Mucosa of rectum (tissue), 2 donors: ENCODE results near the gene CENPVL3.

Experiments used
- H3K27ac ChIP-seq, 2 donors: one replicate each; pipeline ENCODE4 v1.7.0; 2013; ENCODE audit warnings: inconsistent platforms in 2 of 2, low read depth in 2 of 2, low read length in 2 of 2
- H3K27me3 ChIP-seq, 2 donors: one replicate each; pipeline ENCODE4 v1.7.0; 2013; ENCODE audit warnings: low read length in 2 of 2; ENCODE audit not compliant: control insufficient read depth in 2 of 2, insufficient read depth in 2 of 2
- H3K36me3 ChIP-seq, 2 donors: one replicate each; pipeline ENCODE4 v1.7.0; 2013; ENCODE audit warnings: low read length in 2 of 2; ENCODE audit not compliant: control insufficient read depth in 2 of 2, insufficient read depth in 2 of 2
- H3K4me1 ChIP-seq, 2 donors: one replicate each; pipeline ENCODE4 v1.7.0; 2013; ENCODE audit warnings: low read length in 2 of 2, mild to moderate bottlenecking in 1 of 2; ENCODE audit not compliant: control insufficient read depth in 2 of 2, insufficient read depth in 2 of 2
- H3K4me3 ChIP-seq, 2 donors: one replicate each; pipeline ENCODE4 v1.7.0; 2013; ENCODE audit warnings: low read length in 2 of 2
- H3K9ac ChIP-seq, 2 donors: one replicate each; pipeline ENCODE4 v1.7.0; 2013; ENCODE audit warnings: low read length in 2 of 2, low read depth in 1 of 2, mild to moderate bottlenecking in 1 of 2
- H3K9me3 ChIP-seq, 2 donors: one replicate each; pipeline ENCODE4 v1.7.0; 2013; ENCODE audit warnings: low read length in 2 of 2; ENCODE audit not compliant: control insufficient read depth in 2 of 2
- donor health status: healthy.
- donor health status: Normal muscosa, but diverticular disease.

The CENPVL3 gene

DNA sequence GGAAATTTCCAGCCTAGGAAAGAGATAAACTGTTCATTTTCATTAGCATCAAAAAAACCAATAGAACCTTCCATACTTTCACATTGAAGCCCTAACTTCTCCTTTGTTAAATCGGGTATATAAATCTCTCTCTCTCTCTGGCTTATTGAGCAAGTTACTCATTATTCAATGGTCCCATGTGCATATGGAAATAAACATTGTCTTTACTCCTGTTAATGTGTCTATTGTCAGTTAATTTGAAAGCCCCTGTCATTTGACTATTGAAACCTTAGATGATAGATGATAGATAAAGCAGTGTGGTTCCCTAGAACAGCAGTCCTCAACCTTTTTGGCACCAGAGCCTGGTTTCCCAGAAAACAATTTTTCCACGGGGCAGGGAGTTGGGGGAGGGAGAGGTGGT is 46.8 kb downstream of the CENPVL3 start:
- Histone ChIP-seq H3K4me1 (no peaks in the 10 kb centered on the region), H3K9me3 (no peaks in the 10 kb centered on the region), H3K4me3 (no peak overlapping the region)

GRCh38 chrX:51569561-51569960 is 49.2 kb downstream of the CENPVL3 start:
- Histone ChIP-seq H3K27ac (no peak overlapping the region), H3K4me1 (no peaks in the 10 kb centered on the region), H3K9ac (no peak overlapping the region), H3K9me3 (no peaks in the 10 kb centered on the region), H3K36me3 (no peaks in the 10 kb centered on the region), H3K27me3 (peaks cover 2 to 3% of the 10 kb centered on the region in 2 donors), H3K4me3 (no peak overlapping the region)

More for the DNA sequence above, 46.8 kb downstream of the CENPVL3 start:
- no peaks in the 10 kb centered on the region for H3K36me3 ChIP-seq
- no peak overlapping the region for H3K27ac ChIP-seq
- H3K27me3 ChIP-seq: peaks cover 0 to 2% of the 10 kb centered on the region in 2 donors
- H3K9ac ChIP-seq: no peak overlapping the region

DNA sequence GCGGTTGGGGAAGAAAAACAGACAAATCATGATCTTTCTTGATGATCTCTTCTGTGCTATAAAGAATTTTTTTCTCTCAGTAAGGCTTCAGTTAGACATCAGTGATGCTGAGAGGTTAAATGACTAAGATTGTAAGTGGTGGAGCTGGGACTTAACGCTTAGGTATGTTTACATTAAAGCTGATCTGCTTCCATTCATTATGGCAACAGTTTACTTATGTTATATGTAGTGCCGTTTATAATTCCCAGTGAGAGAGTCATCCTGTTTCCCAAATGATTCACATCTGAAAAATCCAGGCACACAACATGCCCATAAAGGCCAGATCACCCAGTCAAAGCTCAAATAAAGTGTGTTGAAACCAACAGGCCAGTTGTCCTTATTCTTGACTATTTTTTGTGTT is 50.1 kb downstream of the CENPVL3 start:
- Histone ChIP-seq H3K4me3 (no peak overlapping the region), H3K9ac (no peak overlapping the region), H3K4me1 (no peaks in the 10 kb centered on the region), H3K27ac (no peak overlapping the region), H3K9me3 (no peaks in the 10 kb centered on the region), H3K27me3 (peaks cover 2 to 3% of the 10 kb centered on the region in 2 donors), H3K36me3 (no peaks in the 10 kb centered on the region)
